Ramos (cell line): ENCODE data around the gene GDE1.

ENCODE experiments used
- in situ Hi-C: fragments of 300-500 bp; cut with MboI; formaldehyde crosslinking; loops from one replicate; pipeline ENCODE4 v1.14.3; 2022; ENCODE audit warnings: low sequenced_read_pairs; ENCODE audit not compliant: unreplicated experiment

The GDE1 gene

DNA sequence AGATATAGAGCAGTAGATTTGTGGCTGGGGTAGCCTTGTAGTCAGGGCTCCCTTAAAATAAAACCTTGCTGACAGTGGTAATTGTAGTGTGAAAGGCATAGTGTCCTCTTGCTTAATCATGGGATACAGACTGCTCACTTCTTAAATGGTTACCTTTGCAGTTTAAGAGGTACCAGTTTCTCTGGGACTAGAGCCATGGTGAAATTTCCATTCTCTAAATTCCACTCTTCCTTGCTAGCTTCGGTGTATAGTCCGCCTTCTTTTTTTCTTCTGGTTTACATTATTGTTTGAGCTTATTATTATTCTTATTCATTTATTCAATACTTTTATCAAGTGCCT is 3.5 kb upstream of the GDE1 start:
- in situ Hi-C loops: loop anchor here (25.0 kb wide), 1 partner anchor 738 kb away; the partner anchor contains the start of gene RPS15A

DNA sequence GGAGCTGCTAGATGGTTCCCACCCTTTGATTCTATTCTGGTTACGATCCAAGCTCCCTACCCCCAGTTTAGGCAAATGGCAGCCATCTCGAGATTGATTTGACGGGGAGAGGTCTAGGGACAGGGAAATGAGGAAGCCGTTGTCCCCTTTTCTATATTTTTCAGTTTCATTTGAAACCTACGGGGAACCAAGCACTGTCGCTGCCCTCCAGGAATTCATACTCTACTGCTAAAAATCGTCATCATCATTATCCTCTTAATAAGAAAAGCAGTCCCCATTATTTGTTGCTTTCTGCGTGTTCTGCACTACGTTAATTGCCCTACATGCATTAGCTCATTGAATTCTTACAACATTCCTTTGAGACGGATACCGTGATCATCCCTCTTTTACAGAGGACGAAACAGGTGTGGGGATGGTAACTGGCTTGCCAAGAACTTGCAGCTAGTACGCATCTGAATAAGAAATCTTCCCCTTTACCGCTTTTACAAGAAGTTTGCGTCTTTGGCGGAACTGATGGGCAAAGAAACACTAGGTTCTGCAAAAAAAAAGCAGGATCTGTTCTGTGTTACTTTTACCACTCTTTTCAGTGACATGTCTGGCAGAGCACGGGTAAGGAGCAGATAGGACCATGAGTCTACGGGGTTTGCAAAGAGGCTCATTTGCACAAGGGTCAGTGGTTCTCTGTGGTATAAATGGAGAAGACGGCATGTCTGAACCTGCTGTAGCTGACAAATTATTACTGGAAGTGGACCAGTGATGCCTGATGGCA is 2.9 kb upstream of the GDE1 start:
- in situ Hi-C loops: loop anchor here (25.0 kb wide), 2 partner anchors 437 to 737 kb away; partner anchors contain the start of gene RPS15A

DNA sequence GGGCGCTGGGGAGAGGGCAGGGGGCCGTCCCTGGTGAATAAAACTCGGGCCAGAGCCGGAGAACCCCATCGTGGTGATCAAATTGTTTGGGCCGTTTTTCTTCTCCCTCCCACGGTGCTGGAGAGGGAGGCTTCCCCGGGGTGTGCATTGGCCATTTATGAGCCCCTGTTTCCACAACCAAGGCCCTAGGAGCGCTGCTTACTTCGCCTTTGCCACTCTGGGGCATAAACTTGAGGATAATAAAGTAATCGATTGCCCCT is 2.4 kb upstream of the GDE1 start:
- in situ Hi-C loops: loop anchor here (25.0 kb wide), 1 partner anchor 437 kb away; no protein-coding TSS in a partner anchor

DNA sequence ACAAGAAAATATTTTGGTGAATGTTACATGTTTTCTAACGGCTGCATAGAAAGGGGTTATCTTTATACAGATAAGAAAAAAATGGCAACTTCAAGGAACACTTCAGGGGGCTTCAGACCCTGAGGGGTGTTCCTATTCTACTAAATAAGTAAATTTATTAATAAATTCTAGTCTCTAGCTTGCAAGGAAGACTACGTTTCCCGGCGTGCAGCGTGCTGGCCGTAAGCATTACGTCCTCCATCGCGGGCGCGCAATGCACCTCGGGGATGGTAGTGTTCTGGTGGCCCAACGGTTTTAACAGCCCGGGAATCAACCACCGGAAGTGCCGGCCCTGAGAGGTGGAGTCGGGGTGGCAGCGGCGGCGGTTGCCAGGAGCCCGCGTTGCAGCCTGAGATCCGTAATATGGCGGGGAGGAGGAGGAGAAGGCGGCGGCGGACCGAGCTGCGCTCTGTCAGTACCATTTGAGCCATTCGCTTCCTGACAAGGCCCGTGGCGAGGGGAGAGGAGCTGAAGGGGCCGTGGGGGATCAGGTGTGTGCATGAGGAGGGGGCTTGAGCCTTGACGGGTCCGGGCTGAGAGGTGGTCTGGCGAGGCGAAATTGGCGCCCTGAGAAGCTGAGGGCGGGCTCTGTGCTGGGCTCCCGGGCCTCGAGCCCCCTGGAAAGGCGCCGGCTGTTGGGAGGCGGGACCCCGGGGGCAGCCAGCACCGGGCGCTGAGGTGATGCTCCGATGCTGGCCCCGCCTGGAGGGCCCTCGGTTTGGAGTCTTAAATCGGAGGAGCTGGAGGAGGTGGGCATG is 1.9 kb upstream of the GDE1 start, which contains the start of gene CCP110:
TSS of gene CCP110 (plus strand) at position 384 of the 797 bp plus-strand sequence. CDS start 3,940 bp downstream, outside the sequence.
- in situ Hi-C loops: loop anchor here (25.0 kb wide), 1 partner anchor 436 kb away; no protein-coding TSS in a partner anchor

DNA sequence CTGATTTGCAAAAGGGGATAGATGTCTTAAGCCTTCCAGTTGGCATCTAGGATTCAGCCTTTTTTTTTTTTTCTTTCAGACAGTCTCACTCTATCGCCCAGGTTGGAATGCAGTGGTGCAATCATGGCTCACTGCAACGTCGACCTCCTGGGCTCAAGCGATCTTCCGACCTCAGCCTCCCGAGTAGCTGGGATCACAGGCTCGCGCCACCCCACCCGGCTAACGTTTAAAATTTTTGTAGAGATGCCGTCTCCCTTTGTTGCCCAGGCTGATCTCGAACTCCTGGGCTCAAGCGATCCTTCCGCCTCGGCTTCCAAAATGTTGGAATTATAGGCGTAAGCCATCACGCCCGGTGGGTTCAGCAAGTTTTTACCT is 1.3 kb upstream of the GDE1 start:
- in situ Hi-C loops: loop anchor here (25.0 kb wide), 1 partner anchor 436 kb away; no protein-coding TSS in a partner anchor

DNA sequence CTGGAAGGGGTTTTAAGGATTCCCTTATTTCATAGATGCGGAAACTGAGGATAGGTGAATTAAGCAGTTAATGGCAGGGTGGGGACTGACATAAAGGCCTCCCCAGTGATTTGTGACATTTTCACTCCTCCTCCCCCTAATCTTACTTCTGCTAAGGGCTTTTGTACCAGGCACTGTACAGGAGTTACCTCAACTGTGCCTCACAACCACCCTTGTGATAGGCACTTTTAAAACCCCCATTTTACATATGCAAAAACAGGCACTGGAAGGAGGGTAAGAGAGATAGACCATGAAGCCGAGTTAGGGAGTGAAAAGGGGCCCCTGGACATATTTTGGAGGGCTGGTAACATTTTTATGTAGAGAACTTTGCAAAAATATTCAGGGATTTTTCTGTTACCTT is 862 bp upstream of the GDE1 start:
- in situ Hi-C loops: loop anchor here (25.0 kb wide), 1 partner anchor 435 kb away; no protein-coding TSS in a partner anchor

DNA sequence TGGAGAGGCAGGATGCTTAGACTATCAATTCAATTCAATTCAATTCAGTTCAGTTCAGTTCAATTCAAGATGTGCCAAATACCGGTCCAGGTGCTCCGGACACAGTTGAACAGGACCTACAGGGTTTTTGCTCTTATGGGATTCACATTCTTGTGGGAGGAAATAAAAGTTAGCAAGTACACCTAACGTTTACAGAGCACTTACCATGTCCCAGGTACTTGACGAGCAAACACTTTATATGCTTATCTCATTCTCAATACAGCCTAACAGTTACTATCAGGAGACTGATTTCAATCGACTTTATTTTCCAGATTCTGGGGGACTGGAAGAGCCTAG is 467 bp upstream of the GDE1 start:
- in situ Hi-C loops: loop anchor here (25.0 kb wide), 1 partner anchor 435 kb away; no protein-coding TSS in a partner anchor

DNA sequence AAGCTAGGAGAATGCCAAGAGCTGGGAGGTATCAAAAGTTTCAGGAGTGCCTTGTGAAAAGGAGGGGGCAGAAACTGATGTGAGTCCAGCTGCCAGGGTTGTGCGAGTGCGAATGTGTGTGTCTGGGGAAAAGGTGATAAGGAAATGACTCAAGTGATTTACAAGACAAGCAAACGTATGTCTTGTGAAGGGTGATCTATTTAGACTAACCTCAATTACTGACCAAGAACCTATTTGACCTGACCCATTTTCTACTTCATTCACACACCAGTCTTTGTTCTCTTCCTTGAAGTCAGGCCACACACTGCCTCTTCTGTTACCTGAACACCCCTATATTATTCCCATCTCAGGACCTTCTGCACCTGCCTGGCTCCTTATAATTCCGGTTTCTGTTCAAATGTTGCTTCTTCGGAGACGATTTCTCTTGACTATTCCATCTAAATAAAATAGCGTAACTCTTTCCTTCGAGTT is 1.0 kb downstream of the GDE1 start:
- in situ Hi-C loops: loop anchor here (25.0 kb wide), 1 partner anchor 434 kb away; no protein-coding TSS in a partner anchor

DNA sequence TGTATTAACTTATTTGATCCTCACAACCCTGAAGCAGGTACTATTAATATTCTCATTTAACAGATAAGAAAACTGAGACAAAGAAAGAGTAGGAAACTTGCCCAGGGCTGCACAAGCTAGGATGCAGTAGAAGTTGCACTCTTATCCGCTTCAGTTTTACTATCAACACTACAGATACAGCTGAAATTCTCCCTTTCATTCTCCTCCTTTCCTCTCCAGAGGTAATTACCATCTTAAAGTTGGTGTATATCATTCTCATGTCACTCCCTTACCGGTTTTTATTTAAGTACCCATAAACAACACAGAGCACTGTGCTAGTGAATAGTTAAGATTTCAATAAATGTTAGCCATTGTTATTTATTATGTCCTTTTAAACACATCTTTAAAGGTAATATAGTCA is 3.5 kb downstream of the GDE1 start:
- in situ Hi-C loops: loop anchor here (25.0 kb wide), 1 partner anchor 431 kb away; no protein-coding TSS in a partner anchor

DNA sequence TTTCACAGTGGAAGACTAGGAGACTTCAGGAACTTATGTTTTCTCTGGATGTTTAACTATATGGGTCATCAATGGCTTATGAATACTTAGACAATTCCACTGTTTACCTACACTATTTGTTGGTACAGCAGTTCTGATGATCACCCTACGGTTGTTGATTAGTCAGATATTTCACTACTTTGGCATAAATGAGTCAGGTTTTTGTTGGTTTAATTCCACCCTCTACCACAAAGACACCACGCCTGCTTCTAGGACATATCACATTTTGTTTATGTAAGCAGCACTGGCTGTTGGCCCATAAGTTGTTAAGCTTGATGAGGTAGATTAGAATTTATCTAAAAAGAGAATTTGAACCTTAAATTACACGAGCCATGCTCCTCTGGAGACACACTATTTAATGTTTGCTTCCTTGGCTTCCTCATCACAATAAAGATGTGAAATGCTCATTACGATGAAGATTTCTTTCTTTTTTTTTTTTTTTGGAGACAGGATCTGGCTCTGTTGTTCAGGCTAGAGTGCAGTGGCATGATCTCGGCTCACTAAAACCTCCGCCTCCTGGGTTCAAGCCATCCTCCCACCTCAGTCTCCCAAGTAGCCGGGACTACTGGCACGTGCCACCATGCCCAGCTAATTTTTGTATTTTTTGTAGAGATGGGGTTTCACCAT is 4.3 kb downstream of the GDE1 start:
- in situ Hi-C loops: loop anchor here (25.0 kb wide), 1 partner anchor 430 kb away; no protein-coding TSS in a partner anchor

DNA sequence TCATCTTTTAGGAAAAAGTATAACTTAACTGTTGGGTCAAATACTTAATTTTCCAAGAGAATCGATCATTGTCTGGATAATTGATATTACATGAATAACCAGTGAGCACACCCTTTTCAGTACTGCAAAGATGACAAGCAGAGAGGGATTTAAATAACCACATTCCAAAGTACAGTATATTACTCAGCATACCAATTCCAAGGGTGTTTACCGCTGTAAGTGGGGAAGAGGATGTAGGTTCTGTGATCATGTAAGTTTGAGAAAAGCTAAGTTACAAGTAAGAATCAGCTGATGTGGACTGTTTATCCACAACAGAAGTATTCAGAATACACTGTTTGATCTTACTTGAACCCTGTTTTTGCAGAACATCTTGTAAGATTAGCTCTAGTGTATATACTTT is 6.1 kb downstream of the GDE1 start:
- in situ Hi-C loops: loop anchor here (25.0 kb wide), 1 partner anchor 428 kb away; no protein-coding TSS in a partner anchor

DNA sequence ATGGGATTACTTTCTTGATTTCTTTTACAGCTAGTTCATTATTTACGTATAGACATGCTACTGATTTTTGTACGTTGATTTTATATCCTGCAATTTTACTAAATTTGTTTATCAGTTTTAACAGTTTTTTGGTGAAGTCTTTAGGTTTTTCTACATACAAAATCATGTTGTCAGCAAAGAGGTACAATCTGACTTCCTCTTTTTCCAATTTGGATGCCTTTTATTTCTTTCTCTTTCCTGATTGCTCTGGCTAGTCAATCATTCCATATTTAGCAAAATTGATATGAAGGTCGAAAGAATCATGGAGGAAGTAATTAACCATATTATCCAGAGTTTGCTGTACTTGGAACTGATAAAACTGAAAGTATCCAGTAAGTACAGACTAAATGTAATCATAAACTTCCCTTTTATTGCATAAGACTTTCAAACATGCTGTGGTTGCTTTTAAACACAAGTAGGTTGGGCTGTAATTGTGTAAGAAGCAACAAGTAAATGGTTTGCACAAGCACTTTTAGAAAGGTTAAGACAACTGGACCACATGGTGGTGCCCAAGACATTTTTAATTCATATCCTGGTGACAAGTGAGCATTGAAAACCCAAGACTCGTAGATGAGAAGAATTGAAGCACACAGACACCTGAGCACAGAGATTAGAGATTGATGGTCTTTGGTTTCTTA is 8.4 kb downstream of the GDE1 start:
- in situ Hi-C loops: loop anchor here (25.0 kb wide), 1 partner anchor 426 kb away; no protein-coding TSS in a partner anchor

DNA sequence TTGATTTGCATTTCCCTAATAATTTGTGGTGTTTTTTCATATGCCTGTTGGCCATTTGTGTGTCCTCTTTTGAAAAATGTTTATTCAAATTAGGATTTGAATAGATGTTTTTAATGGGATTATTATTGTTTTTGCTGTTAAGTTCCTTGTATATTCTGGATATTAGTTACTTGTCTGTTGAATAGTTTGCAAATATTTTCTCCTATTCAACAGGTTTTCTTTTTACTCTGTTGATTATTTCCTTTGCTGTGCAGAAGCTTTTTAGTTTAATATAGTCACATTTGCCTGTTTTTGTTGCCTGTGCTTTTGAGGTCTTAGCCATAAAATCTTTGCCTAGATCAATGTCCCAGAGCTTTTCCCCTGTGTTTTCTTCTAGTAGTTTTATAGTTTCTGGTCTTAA is 9.6 kb downstream of the GDE1 start:
- in situ Hi-C loops: loop anchor here (25.0 kb wide), 1 partner anchor 425 kb away; no protein-coding TSS in a partner anchor

DNA sequence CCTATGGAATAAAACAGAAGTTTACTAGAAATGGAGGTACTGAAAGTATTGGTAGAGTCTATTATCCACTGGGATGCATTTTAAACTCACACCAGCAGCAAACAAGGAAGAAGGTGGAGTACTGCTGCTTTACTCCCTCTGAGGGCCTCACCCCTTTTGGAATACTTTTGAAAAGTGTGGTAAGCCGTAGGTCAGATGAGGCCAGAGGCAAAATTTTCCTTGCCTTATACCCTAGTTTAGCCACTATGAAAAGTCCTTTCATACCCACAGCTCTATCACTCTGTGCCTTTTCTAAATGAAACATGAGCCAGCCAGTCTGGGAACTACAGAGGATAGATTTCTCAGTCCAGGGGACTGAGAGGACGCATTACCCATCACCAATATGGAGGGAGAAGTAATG is 14.0 kb downstream of the GDE1 start:
- in situ Hi-C loops: loop anchor here (25.0 kb wide), 1 partner anchor 421 kb away; no protein-coding TSS in a partner anchor

DNA sequence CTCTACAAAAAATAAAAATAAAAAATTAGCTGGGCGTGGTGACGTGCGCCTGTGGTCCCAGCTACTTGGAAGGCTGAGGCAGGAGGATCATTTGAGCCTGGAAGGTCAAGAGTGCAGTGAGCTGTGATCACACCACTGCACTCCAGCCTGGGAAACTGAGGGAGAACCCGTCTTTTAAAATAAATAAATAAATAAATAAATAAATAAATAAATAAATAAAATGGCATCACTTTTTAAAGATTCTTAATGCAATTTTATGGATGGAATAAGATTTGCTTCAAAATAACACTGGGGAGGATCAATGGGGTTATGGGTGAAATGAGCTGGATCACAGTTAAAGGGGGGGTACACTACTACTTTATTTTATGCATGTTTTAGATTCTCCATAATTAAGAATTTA is 14.9 kb downstream of the GDE1 start:
- in situ Hi-C loops: loop anchor here (25.0 kb wide), 1 partner anchor 420 kb away; no protein-coding TSS in a partner anchor

DNA sequence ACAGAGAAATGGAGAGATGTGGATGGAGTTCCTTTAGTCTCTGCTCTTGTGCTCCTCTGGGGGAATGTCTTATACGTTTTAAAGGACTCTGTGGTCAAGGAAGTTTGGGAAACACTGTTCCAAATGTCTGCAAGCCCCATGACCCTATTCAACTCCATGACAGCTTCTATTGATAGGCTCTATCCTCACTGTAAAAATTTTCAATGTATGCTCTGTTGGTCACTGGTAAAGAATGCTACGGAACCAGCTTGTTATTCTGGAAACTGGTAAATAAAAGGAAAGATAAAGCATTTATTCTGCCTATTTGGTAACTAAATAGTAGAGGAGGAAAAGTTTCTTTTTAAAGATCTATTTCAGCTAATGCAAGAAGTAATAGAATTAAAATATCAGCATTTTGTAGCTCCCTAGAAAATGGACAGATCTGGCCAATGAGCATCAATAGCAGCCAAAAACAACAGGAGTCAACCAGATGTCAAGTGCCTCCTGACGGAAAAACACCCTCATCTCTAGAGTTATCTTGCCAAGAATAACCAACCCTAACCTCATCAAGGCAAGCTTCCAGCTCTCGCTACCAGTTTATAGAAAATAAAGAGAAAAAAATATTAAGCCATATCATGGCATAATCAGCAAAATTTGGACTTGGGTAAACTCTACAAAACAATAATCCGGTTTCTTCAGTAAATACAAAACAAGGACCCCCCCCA is 16.1 kb downstream of the GDE1 start:
- in situ Hi-C loops: loop anchor here (25.0 kb wide), 1 partner anchor 418 kb away; no protein-coding TSS in a partner anchor

DNA sequence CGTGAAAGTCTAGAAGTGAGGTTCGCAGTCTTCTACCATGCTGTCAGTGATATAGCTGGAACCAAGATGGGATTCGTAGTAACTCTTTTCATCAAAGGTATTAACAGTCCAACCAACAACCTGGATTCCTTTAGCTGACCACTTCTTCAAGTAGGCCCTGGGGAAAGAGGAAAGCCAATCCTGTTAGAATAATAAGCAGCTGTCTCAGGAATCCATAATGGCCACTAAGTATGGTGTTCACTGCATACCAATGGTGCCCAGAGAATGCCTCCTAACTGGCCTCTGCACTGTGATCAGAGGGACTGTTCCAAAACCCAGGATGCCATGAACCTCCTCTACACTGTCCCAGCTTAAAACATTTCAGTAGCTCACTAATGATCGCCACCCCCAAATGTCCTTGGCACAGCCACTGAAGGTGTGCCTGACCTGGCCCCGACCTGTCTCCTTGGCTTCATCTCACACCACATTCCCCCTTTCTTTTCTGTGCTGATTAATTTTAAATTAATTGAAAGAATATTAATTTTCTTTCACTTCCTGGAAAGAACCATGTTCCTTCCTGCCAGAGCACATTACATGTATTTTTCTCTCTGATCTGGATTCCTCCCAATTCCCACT is 18.3 kb downstream of the GDE1 start:
- in situ Hi-C loops: loop anchor here (25.0 kb wide), 1 partner anchor 416 kb away; no protein-coding TSS in a partner anchor

DNA sequence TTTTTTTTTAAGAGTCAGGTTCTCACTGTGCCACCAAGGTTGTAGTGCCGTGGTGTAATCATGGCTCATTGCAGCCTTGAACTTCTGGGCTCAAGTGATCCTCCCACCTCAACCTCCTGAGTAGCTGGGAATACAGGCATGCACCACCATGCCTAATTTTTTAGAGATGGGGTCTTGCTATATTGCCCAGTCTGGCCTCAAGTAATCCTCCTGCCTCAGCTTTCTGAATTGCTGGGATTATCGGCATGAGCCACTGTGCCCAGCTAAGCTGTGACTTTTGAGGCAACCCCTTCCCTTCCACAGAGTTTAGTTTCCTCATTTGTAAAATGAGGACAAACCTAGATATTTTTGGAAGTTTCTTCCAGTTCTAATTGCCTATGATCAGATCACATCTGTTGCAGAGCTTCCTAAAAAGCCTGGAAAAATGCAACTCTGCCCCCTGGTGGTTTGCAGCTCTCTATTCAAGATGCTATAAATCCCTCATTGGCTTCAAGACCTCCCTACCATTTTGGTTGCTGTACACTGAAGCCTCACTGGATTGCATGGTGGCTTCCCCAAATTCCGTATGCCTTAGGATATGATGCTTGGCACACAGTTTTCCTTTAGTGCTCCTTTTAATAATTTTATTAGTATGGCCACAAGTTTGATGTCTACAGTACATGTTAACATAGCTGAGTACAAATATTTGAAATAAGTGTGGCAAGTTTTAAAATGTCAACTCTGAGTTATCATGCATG is 19.3 kb downstream of the GDE1 start:
- in situ Hi-C loops: loop anchor here (25.0 kb wide), 1 partner anchor 415 kb away; no protein-coding TSS in a partner anchor
